OCI-LY7 (cell line): ENCODE measurements around the gene NOP56. TPM values are rescaled to one million over a fixed set of nuclear protein-coding genes. Genes with fewer than 3 reads are reported as not detected.
"Not testable (repeated sequence)": the region's sequence is repeated elsewhere in the genome, so short reads cannot be mapped to it uniquely, and the experiment has no call there.

Experiments used
- BruUV-seq: library from RNA; stranded (reverse); fragments of 400-500 nt; replicated peaks from 2 replicates; lab custom pipeline; 2021; lab: Mats Ljungman, UMichigan
- CTCF ChIA-PET: fragments of 300-600 bp; sonication (Branson Sonifier 250); formaldehyde crosslinking; loops from one replicate; lab custom pipeline; 2022; ENCODE audit warnings: antibody characterized with exemption; ENCODE audit not compliant: unreplicated experiment; lab: Charles Lee
- POLR2A ChIA-PET: fragments of 300-600 bp; sonication (Branson Sonifier 250); formaldehyde crosslinking; loops from one replicate; lab custom pipeline; 2022; ENCODE audit warnings: antibody characterized with exemption; lab: Charles Lee
- DNase-seq: peaks from one replicate; pipeline ENCODE4 v3.0.0-alpha.2; 2015; ENCODE audit warnings: low spot score
- H2AFZ ChIP-seq: fragments of 200-600 bp; sonication (generic), shearing (Covaris generic); 2 replicates; pipeline ENCODE4 v1.6.1; 2014; ENCODE audit warnings: mild to moderate bottlenecking, antibody characterized with exemption, low read length, moderate library complexity
- H3K27ac ChIP-seq: fragments of 200-600 bp; sonication (generic); 2 replicates; pipeline ENCODE4 v1.5.1; 2014; ENCODE audit warnings: mixed run types, low read depth, mild to moderate bottlenecking, moderate library complexity, low read length, inconsistent platforms; ENCODE audit not compliant: poor library complexity, severe bottlenecking
- H3K36me3 ChIP-seq: fragments of 200-600 bp; sonication (generic); 2 replicates; pipeline ENCODE4 v1.6.1; 2014; ENCODE audit warnings: mild to moderate bottlenecking, antibody characterized with exemption, low read length, moderate library complexity, mixed read lengths; ENCODE audit not compliant: insufficient read depth
- H3K4me1 ChIP-seq: fragments of 200-600 bp; sonication (generic); 2 replicates; pipeline ENCODE4 v1.5.1; 2014; ENCODE audit warnings: mild to moderate bottlenecking, low read length; ENCODE audit not compliant: insufficient read depth, poor library complexity, severe bottlenecking
- H3K4me2 ChIP-seq: fragments of 200-600 bp; sonication (generic); 2 replicates; pipeline ENCODE4 v1.6.1; 2014; ENCODE audit warnings: mild to moderate bottlenecking, low read length
- H3K4me3 ChIP-seq: fragments of 200-600 bp; sonication (generic); 2 replicates; pipeline ENCODE4 v1.5.1; 2014; ENCODE audit warnings: mild to moderate bottlenecking, low read depth, low read length; ENCODE audit not compliant: poor library complexity, severe bottlenecking
- H3K79me2 ChIP-seq: fragments of 200-600 bp; sonication (generic); 2 replicates; pipeline ENCODE4 v1.6.1; 2016; ENCODE audit warnings: low read depth, mild to moderate bottlenecking, low read length, moderate library complexity, mixed read lengths; ENCODE audit not compliant: insufficient read depth
- H3K9me2 ChIP-seq: fragments of 200-600 bp; sonication (generic); 2 replicates; pipeline ENCODE4 v1.6.1; 2016; ENCODE audit warnings: mild to moderate bottlenecking, low read length, mixed read lengths; ENCODE audit not compliant: insufficient read depth
- H3K9me3 ChIP-seq: fragments of 200-600 bp; sonication (generic); 2 replicates; pipeline ENCODE4 v1.6.1; 2014; ENCODE audit warnings: mild to moderate bottlenecking, mixed run types, low read length, mixed read lengths
- H4K20me1 ChIP-seq: fragments of 200-600 bp; sonication (generic); 2 replicates; pipeline ENCODE4 v1.6.1; 2014; ENCODE audit warnings: mild to moderate bottlenecking, antibody characterized with exemption, low read length, moderate library complexity, mixed read lengths; ENCODE audit not compliant: insufficient read depth
- CTCF ChIP-seq: fragments of 200-600 bp; sonication (generic); conservative IDR thresholded peaks from 2 replicates; pipeline ENCODE4 v1.5.1; 2014; ENCODE audit warnings: mild to moderate bottlenecking, antibody characterized with exemption, low read length, moderate library complexity, mixed read lengths
- EZH2phosphoT487 ChIP-seq: fragments of 200-600 bp; sonication (generic); IDR thresholded peaks from 2 replicates; pipeline ENCODE4 v1.6.1; 2018; ENCODE audit warnings: low read depth, borderline replicate concordance, mild to moderate bottlenecking, mixed run types, antibody characterized with exemption, low read length, moderate library complexity, mixed read lengths
- intact Hi-C: fragments of 100-400 bp; cut with micrococcal nuclease; formaldehyde crosslinking; loops from one replicate; pipeline ENCODE4 v1.10.0; 2022; ENCODE audit not compliant: unreplicated experiment
- total RNA-seq, 2 experiments: library from RNA; depleted of rRNA in 1 of 2; stranded (reverse); fragments of >200 nt in 1 of 2; shearing (Covaris generic) in 1 of 2; gene quantifications; 2 replicates each; pipeline ENCODE4 v1.2.3, GENCODE V29; 2014 to 2022

Gene NOP56
- total RNA-seq, 2 experiments from 2014 or later, result 544 to 580 TPM

GRCh38 chr20:2680046-2680445, 27.6 kb downstream of the NOP56 start:
- Histone ChIP-seq H3K9me2 (no peaks in the 10 kb centered on the region), H2AFZ (no peak overlapping the region), H3K4me2 (no peak overlapping the region), H3K9me3 (no peaks in the 10 kb centered on the region), H4K20me1 (no peaks in the 10 kb centered on the region), H3K4me3 (no peak overlapping the region), H3K36me3 (no peaks in the 10 kb centered on the region), H3K4me1 (no peaks in the 10 kb centered on the region), H3K79me2 (no peaks in the 10 kb centered on the region), H3K27ac (no peak overlapping the region)
- no peak for DNase-seq
- POLR2A ChIA-PET, result no interaction called here
- intact Hi-C loops, result no loop called here
- no TSS peak for BruUV-seq
- TF ChIP-seq CTCF (no peak), EZH2phosphoT487 (no peak)
- CTCF ChIA-PET, result no interaction called here

GRCh38 chr20:2682040-2682439, 29.6 kb downstream of the NOP56 start:
- H3K4me3 ChIP-seq, CTCF ChIA-PET, H3K79me2 ChIP-seq, H3K36me3 ChIP-seq, intact Hi-C loops, H4K20me1 ChIP-seq, H3K4me2 ChIP-seq, DNase-seq, H3K9me2 ChIP-seq, H2AFZ ChIP-seq, POLR2A ChIA-PET, H3K9me3 ChIP-seq, H3K4me1 ChIP-seq, H3K27ac ChIP-seq, BruUV-seq: not testable (repeated sequence)

GRCh38 chr20:2684817-2685216, 32.4 kb downstream of the NOP56 start:
- BruUV-seq, H3K4me3 ChIP-seq, H3K9me2 ChIP-seq, H3K9me3 ChIP-seq, H3K79me2 ChIP-seq, H3K4me2 ChIP-seq, DNase-seq, H3K27ac ChIP-seq, H3K36me3 ChIP-seq, H3K4me1 ChIP-seq, CTCF ChIA-PET, intact Hi-C loops, POLR2A ChIA-PET, H4K20me1 ChIP-seq, H2AFZ ChIP-seq: not testable (repeated sequence)

GRCh38 chr20:2687514-2687913, 35.1 kb downstream of the NOP56 start:
- Histone ChIP-seq H3K4me1 (no peaks in the 10 kb centered on the region), H3K4me2 (no peak overlapping the region; the same call in 1 of the 2 replicates), H3K27ac (no peak overlapping the region), H4K20me1 (no peaks in the 10 kb centered on the region), H2AFZ (no peak overlapping the region; the same call in 1 of the 2 replicates), H3K9me3 (no peaks in the 10 kb centered on the region), H3K36me3 (no peaks in the 10 kb centered on the region), H3K79me2 (no peaks in the 10 kb centered on the region), H3K4me3 (no peak overlapping the region), H3K9me2 (no peaks in the 10 kb centered on the region)
- TF ChIP-seq CTCF, result no peak
- TF ChIP-seq EZH2phosphoT487, result no peak
- POLR2A ChIA-PET, result interaction anchor here (0.6 to 0.7 kb wide), 2 partner anchors 45 to 95 kb away, joined by 3 read pairs; no protein-coding TSS in a partner anchor
- no TSS peak for BruUV-seq
- CTCF ChIA-PET, result no interaction called here
- intact Hi-C loops, result no loop called here
- no peak for DNase-seq
